Gastrocnemius medialis (tissue), 4 donors: ENCODE results near the gene TDRD5. TPM values are rescaled to one million over a fixed set of nuclear protein-coding genes. Genes with fewer than 3 reads are reported as not detected.

Source experiments
- ATAC-seq, 2 donors: fragments of 150-250 bp; one replicate each; pipeline ENCODE4 v1.9.1; 2016
- DNase-seq, 2 donors: peaks; one replicate each; pipeline ENCODE4 v3.0.0-alpha.2; 2019
- H3K27ac ChIP-seq, 4 donors: fragments of 200-600 bp; sonication (generic); 1 replicate in 1 of 4; 2 replicates in 3 of 4; pipeline ENCODE4 v1.5.1; 2016 to 2018; ENCODE audit warnings: mild to moderate bottlenecking in 2 of 4, moderate library complexity in 1 of 4
- H3K27me3 ChIP-seq, 3 donors: fragments of 200-600 bp; sonication (generic) in 2 of 3; 1 replicate in 1 of 3; 2 replicates in 2 of 3; pipeline versions ENCODE4 v1.5.1 to v1.6.0; 2016 to 2019; ENCODE audit warnings: mild to moderate bottlenecking in 1 of 3, moderate library complexity in 1 of 3
- H3K36me3 ChIP-seq, 2 donors: fragments of 200-600 bp; sonication (generic) in 1 of 2; one replicate each; pipeline ENCODE4 v1.5.1; 2017 to 2018
- H3K4me1 ChIP-seq, 2 donors: fragments of 200-600 bp; sonication (generic) in 1 of 2; one replicate each; pipeline ENCODE4 v1.5.1; 2016 to 2017; ENCODE audit warnings: mild to moderate bottlenecking in 2 of 2
- H3K4me3 ChIP-seq, 4 donors: fragments of 200-600 bp; sonication (generic) in 3 of 4; 1 replicate in 1 of 4; 2 replicates in 3 of 4; pipeline ENCODE4 v1.5.1; 2016 to 2019; ENCODE audit warnings: mild to moderate bottlenecking in 2 of 4
- H3K9me3 ChIP-seq, 3 donors: fragments of 200-600 bp; sonication (generic) in 2 of 3; 1 replicate in 1 of 3; 2 replicates in 2 of 3; pipeline ENCODE4 v1.5.1; 2016 to 2019
- POLR2A ChIP-seq, 2 donors: fragments of 450-650 bp; IDR thresholded peaks; one replicate each; pipeline ENCODE4 v1.6.1; 2017; ENCODE audit warnings: antibody characterized with exemption in 2 of 2, mild to moderate bottlenecking in 2 of 2, moderate library complexity in 2 of 2
- in situ Hi-C, 4 donors: fragments of 200-750 bp; cut with MboI; loops; one replicate each; pipeline versions ENCODE4 v1.15.0 to v1.8.0; 2017; ENCODE audit warnings: low sequenced_read_pairs in 4 of 4
- intact Hi-C: fragments of 100-400 bp; cut with DNase I; formaldehyde crosslinking; loops from one replicate; pipeline ENCODE4 v1.15.1; 2023; ENCODE audit warnings: low total_unique reads
- total RNA-seq, 4 donors: library from RNA; depleted of rRNA; stranded (reverse); fragments of >200 nt; gene quantifications; one replicate each; pipeline versions ENCODE4 v1.1.0 to v1.2.3, GENCODE V29; 2016
- TF ChIP-seq, protein P1 (sequence below), 5 experiments: fragments of 450-650 bp in 3 of 5; fragments of 200-600 bp in 2 of 5; sonication (generic) in 2 of 5; IDR thresholded peaks in 4 of 5; conservative IDR thresholded peaks in 1 of 5; 1 replicate in 4 of 5; 2 replicates in 1 of 5; pipeline ENCODE4 v1.5.1; 2016 to 2019; ENCODE audit warnings: antibody characterized with exemption in 5 of 5, mild to moderate bottlenecking in 3 of 5, moderate library complexity in 3 of 5

The TDRD5 gene, protein sequence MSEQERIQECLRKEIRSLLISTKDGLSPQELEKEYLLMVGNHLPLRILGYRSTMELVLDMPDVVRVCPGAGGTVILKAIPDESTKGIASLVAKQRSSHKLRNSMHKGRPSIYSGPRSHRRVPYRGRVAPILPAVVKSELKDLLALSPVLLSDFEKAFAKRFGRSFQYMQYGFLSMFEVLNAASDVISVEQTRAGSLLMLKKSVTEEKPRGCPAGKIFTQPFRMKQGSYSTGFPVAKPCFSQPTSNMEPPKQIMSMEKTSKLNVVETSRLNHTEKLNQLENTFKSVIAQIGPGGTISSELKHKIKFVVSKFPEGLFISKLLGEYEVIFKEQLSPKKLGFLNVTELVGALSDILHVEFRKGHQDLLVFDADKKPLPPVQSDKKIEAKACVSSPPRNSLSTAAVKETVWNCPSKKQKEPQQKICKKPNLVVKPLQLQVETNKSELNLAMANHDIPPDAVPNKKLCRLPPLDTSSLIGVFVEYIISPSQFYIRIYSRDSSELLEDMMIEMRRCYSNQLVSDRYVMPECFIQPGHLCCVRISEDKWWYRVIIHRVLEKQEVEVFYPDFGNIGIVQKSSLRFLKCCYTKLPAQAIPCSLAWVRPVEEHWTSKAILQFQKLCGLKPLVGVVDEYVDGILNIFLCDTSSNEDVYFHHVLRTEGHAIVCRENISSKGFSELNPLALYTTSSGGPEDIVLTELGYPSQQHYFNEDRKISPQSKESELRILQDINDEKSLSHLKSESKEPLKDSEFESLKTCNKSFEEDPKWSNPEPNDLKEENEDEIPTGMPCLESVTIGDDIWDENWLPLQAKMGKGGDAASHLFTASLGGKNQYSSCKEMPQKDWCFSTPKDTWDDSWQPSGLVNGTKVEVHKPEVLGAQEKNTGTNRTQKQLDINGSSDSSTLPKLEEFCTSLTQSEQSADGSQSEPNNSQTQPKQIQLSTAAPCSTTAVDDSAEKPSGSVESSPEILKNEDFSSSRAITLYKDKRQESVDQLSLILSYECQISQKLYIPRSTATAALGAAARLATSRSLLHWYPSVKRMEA
- not detected for total RNA-seq

DNA sequence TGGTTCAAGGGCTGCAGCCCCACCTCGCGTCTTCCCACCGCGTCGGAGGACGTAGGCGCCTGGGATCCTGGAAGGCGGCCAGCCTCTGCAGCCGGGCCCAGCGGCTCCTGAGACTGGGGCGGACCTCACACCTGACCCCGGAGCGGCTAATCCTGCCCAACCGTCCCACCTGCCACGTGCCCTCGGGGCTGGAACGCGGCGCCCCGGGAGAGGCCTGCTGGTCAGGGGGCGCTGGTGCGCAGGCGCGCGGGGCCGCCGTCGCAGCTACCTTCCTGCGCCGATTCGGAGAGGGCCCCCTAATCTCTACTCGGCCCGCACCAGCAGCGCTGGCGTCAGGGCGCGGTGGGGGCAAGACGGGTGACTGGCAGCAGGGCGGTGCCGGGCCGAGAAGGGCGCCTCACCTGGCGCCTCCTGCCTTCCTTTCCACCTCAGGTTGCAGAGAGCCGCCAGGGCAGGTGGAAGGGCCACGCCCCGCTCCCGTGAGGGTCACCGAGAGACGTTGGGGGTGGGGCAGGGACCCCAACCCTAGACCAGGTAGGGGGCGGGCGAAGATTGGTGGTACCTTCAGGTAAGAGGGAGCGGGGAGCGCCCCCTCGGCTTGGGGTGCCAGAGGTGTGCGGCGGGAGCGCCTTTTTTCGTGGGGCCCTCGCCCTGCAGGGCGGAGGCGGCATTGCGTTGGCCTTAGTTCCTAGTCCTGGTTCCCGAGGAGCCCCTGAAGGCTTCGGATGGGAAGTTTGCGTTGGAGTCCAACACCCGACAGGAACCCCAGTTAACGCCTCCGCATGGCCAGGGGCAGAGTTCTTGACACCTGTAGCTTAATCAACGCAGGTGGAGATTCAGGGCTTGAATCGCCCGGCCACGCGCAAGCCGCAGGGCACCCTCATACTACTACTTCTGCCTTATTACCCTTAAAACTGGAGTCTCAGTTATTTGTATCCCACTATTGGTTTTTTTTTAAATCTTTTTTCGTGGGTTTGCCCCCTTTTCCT, at the start of gene TDRD5:
Gene TDRD5 (plus strand): TSS at position 241 of the 989 bp plus-strand sequence. CDS start 784 bp downstream, outside the sequence.
- no peak for DNase-seq
- Histone ChIP-seq H3K4me3 (no peak within 1 kb of the TSS), H3K9me3 (no peaks in the 10 kb centered on the region), H3K36me3 (no peaks in the 10 kb centered on the region), H3K27ac (no peak within 1 kb of the TSS), H3K27me3 (peaks cover 11 to 20% (median 14%) of the 10 kb centered on the region in 3 donors), H3K4me1 (no peaks in the 10 kb centered on the region)
- ATAC-seq = no peak
- intact Hi-C loops = no loop called here
- TF ChIP-seq POLR2A (IDR thresholded peaks at IDR 0.05) = no peak
- TF ChIP-seq, protein P1, sequence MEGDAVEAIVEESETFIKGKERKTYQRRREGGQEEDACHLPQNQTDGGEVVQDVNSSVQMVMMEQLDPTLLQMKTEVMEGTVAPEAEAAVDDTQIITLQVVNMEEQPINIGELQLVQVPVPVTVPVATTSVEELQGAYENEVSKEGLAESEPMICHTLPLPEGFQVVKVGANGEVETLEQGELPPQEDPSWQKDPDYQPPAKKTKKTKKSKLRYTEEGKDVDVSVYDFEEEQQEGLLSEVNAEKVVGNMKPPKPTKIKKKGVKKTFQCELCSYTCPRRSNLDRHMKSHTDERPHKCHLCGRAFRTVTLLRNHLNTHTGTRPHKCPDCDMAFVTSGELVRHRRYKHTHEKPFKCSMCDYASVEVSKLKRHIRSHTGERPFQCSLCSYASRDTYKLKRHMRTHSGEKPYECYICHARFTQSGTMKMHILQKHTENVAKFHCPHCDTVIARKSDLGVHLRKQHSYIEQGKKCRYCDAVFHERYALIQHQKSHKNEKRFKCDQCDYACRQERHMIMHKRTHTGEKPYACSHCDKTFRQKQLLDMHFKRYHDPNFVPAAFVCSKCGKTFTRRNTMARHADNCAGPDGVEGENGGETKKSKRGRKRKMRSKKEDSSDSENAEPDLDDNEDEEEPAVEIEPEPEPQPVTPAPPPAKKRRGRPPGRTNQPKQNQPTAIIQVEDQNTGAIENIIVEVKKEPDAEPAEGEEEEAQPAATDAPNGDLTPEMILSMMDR (IDR thresholded peaks at IDR 0.05 in 4 of 5, conservative IDR thresholded peaks at IDR 0.05 in 1 of 5) = no peak
- in situ Hi-C loops = no loop called here

DNA sequence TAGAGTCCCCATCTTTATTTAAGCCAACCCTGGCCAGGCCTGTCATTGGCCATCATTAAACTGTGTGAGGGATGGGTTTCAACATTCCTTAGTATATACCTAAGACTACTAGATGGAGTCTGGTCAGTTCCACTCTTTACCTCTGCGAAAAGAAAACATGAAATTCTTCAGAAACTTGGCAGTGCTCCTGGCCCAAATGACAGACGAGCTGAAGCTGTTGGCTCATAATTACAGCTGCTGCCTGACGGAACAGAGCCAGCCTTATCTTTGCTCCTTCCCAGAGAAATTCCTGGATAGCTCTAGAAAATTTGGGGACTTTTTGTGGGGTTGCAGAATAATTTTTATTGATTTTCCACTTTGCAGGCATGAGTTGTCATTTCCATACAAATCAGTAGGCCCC, 46.3 kb upstream of the TDRD5 start:
- TF ChIP-seq POLR2A (IDR thresholded peaks at IDR 0.05) = no peak
- TF ChIP-seq, protein P1 (IDR thresholded peaks at IDR 0.05 in 4 of 5, conservative IDR thresholded peaks at IDR 0.05 in 1 of 5) = no peak
- intact Hi-C loops (no loop called here), in situ Hi-C loops (no loop called here)
- no peak for DNase-seq
- no peaks in the 10 kb centered on the region for H3K4me1 ChIP-seq
- H3K36me3 ChIP-seq = no peaks in the 10 kb centered on the region
- H3K9me3 ChIP-seq = no peaks in the 10 kb centered on the region
- H3K27me3 ChIP-seq = no peaks in the 10 kb centered on the region
- H3K27ac ChIP-seq = no peak overlapping the region
- ATAC-seq = no peak
- H3K4me3 ChIP-seq = no peak overlapping the region

DNA sequence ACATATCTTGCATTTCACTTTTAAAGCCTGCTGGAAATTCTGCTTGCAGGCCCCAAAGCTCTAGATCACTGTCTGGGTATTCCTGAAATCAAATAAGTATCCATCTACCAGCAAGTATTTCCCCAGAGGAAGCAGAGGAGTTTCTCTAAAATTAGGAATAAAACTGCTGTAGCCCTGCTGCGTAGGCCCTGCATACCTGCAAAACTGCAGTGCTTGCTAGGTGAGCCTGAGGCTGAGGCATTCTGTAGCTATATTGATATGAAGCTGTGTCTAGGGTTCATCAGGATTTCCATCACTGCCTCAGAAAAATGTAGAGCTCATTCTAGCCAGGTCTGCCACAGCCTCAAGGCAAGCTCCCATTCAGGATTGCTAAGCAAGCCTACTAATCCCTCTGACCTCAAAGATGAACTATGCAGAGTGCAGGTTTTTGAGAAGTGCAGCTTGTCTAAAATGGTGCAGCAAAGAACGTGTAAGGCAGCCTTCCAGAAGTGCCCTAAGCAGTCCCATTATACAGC, 44.6 kb upstream of the TDRD5 start:
- intact Hi-C loops (no loop called here), in situ Hi-C loops (no loop called here)

More for the DNA sequence above, 44.6 kb upstream of the TDRD5 start:
- Histone ChIP-seq H3K27ac (no peak overlapping the region), H3K4me3 (no peak overlapping the region), H3K27me3 (no peaks in the 10 kb centered on the region), H3K36me3 (no peaks in the 10 kb centered on the region), H3K4me1 (no peaks in the 10 kb centered on the region), H3K9me3 (no peaks in the 10 kb centered on the region)
- TF ChIP-seq, protein P1 (IDR thresholded peaks at IDR 0.05 in 4 of 5, conservative IDR thresholded peaks at IDR 0.05 in 1 of 5) = no peak
- no peak for TF ChIP-seq POLR2A (IDR thresholded peaks at IDR 0.05)
- DNase-seq = no peak
- ATAC-seq = no peak
